ENCODE results near the gene FRMD4A. TPM values are rescaled to one million over a fixed set of nuclear protein-coding genes. Genes with fewer than 3 reads are reported as not detected.

Gene FRMD4A
- total RNA-seq, 2 experiments from 2014 or later = 3.1 to 3.7 TPM

DNA sequence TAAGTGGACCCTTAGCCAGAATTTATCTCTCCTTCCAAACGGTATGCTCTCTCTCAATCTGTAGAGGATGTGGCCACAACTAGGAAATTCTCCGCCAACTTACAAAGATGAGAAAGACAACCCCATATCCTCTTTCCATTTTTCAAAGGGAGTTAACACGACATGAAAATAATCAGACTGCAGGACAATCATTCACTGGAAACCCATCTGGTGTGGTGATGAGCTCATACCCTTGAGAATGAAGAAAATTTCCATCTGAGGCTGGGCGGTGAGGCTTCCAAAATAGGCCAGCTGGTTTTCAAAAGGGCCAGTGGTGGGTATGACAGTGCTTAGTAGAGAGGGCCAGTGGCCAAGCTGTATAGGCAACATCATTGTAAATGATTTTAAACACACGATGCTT, 369.6 kb downstream of the FRMD4A start:
- Histone ChIP-seq H3K4me1 (ENCODE audit: insufficient read depth, low read length) (no peaks in the 10 kb centered on the region), H3K4me3 (ENCODE audit: low read length) (no peak overlapping the region), H3K9me3 (ENCODE audit: control insufficient read depth in 1 of 2, insufficient read depth in 1 of 2, low read length in 2 of 2) (no peaks in the 10 kb centered on the region), H3K27me3 (ENCODE audit: control insufficient read depth in 1 of 2, insufficient read depth in 2 of 2, low read length in 2 of 2) (peaks cover 0 to 5% of the 10 kb centered on the region in 2 experiments), H3K27ac (ENCODE audit: low read depth in 1 of 2, low read length in 2 of 2) (no peak overlapping the region), H3K36me3 (ENCODE audit: insufficient read depth, low read length) (no peaks in the 10 kb centered on the region)
- ATAC-seq (ENCODE audit: poor library complexity) = no peak
- DNase-seq = no peak
- intact Hi-C loops (cut with DNase I, micrococcal nuclease) = no loop called here
- H3K4me3 Mint-ChIP-seq = no peak overlapping the region
- no peaks in the 10 kb centered on the region for H3K36me3 Mint-ChIP-seq (ENCODE audit: low read depth)
- ChIA-PET CTCF (no interaction called here), POLR2A (no interaction called here)
- TF ChIP-seq, protein P1, sequence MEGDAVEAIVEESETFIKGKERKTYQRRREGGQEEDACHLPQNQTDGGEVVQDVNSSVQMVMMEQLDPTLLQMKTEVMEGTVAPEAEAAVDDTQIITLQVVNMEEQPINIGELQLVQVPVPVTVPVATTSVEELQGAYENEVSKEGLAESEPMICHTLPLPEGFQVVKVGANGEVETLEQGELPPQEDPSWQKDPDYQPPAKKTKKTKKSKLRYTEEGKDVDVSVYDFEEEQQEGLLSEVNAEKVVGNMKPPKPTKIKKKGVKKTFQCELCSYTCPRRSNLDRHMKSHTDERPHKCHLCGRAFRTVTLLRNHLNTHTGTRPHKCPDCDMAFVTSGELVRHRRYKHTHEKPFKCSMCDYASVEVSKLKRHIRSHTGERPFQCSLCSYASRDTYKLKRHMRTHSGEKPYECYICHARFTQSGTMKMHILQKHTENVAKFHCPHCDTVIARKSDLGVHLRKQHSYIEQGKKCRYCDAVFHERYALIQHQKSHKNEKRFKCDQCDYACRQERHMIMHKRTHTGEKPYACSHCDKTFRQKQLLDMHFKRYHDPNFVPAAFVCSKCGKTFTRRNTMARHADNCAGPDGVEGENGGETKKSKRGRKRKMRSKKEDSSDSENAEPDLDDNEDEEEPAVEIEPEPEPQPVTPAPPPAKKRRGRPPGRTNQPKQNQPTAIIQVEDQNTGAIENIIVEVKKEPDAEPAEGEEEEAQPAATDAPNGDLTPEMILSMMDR (IDR thresholded peaks at IDR 0.05) = no peak
- H3K4me1 Mint-ChIP-seq (ENCODE audit: low read depth) = peaks cover 10% of the 10 kb centered on the region
- no peaks in the 10 kb centered on the region for H3K27me3 Mint-ChIP-seq
- no peaks in the 10 kb centered on the region for H3K9me3 Mint-ChIP-seq
- no peak overlapping the region for H3K27ac Mint-ChIP-seq

DNA sequence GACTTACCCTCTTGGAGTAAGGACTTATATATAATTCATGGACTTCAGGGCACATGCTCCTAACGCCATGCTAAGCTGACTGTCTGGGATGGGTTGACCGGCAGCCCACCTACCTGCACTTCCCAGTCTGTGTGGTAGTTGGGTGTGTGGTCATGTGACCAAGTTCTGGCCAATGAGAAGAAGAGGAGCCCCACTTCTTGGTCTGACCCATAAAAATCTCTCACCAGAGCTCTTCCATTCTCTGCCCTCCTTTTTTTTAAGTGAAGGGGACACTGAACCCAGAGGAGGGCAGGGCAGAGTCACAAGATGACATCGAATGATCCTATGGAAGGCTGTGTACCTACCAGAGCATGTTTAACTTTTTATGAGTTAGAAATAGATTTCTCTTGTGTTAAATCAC, 370.1 kb downstream of the FRMD4A start:
- Mint-ChIP-seq H3K36me3 (ENCODE audit: low read depth) (no peaks in the 10 kb centered on the region), H3K9me3 (no peaks in the 10 kb centered on the region), H3K27me3 (no peaks in the 10 kb centered on the region), H3K4me3 (no peak overlapping the region), H3K27ac (no peak overlapping the region), H3K4me1 (ENCODE audit: low read depth) (peaks cover 10% of the 10 kb centered on the region)
- H3K36me3 ChIP-seq (ENCODE audit: insufficient read depth, low read length) = no peaks in the 10 kb centered on the region
- CTCF ChIA-PET = no interaction called here
- H3K9me3 ChIP-seq (ENCODE audit: control insufficient read depth in 1 of 2, insufficient read depth in 1 of 2, low read length in 2 of 2) = no peaks in the 10 kb centered on the region
- ATAC-seq (ENCODE audit: poor library complexity) = no peak
- POLR2A ChIA-PET = no interaction called here
- H3K4me3 ChIP-seq (ENCODE audit: low read length) = no peak overlapping the region
- intact Hi-C loops (cut with DNase I, micrococcal nuclease) = no loop called here
- TF ChIP-seq, protein P1 (IDR thresholded peaks at IDR 0.05) = no peak
- H3K4me1 ChIP-seq (ENCODE audit: insufficient read depth, low read length) = no peaks in the 10 kb centered on the region
- DNase-seq = no peak
- H3K27me3 ChIP-seq (ENCODE audit: control insufficient read depth in 1 of 2, insufficient read depth in 2 of 2, low read length in 2 of 2) = peaks cover 0 to 5% of the 10 kb centered on the region in 2 experiments
- no peak overlapping the region for H3K27ac ChIP-seq (ENCODE audit: low read depth in 1 of 2, low read length in 2 of 2)

DNA sequence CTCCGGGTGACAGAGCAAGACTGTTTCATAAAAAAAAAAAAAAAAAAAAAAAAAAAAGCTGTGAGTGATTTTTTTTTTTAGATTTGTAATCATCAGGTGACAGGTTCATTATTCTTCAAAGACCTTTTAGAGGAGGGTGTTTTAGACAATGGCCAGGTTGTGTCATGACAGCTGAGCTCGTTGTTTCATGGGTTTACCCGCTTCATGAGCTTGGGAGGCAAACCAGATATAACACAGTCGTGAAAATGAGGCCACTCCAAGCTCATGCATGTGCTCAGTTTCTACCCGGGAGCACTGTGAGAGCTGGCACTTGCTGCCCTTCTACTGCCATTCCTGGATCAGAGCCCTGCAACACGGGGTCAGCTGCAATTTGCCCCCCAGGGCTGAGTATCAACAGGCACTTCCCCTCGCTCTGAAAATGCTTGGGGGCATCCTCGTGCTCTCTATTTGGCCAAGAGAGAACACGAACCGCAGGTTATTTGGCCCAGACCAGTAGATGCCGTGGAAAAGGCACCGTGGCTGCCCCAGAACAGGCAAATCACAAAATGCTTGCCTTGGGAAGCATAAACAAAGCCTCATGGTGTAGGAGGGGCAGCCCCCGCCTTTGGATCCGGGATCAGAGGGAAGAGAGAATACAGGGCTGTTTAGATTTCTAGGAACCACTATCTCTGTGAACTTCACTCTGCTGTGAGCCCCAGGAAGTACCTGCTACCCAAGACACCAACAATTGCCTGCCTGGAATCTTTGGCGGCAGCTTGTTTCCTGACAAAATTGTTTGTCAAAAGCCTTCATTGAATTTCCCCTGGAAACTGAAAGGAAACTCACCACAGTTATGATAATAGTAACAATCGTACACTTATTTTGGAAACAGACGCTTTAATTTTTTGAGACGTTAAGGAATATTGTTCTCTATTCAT, 371.0 kb downstream of the FRMD4A start:
- Histone ChIP-seq H3K4me3 (ENCODE audit: low read length) (no peak overlapping the region), H3K27ac (ENCODE audit: low read depth in 1 of 2, low read length in 2 of 2) (no peak overlapping the region), H3K27me3 (ENCODE audit: control insufficient read depth in 1 of 2, insufficient read depth in 2 of 2, low read length in 2 of 2) (peaks cover 0 to 5% of the 10 kb centered on the region in 2 experiments), H3K36me3 (ENCODE audit: insufficient read depth, low read length) (no peaks in the 10 kb centered on the region), H3K4me1 (ENCODE audit: insufficient read depth, low read length) (no peaks in the 10 kb centered on the region), H3K9me3 (ENCODE audit: control insufficient read depth in 1 of 2, insufficient read depth in 1 of 2, low read length in 2 of 2) (peaks cover 0 to 4% of the 10 kb centered on the region in 2 experiments)
- Mint-ChIP-seq H3K4me1 (ENCODE audit: low read depth) (peaks cover 10% of the 10 kb centered on the region), H3K9me3 (no peaks in the 10 kb centered on the region), H3K27ac (no peak overlapping the region), H3K36me3 (ENCODE audit: low read depth) (no peaks in the 10 kb centered on the region), H3K4me3 (no peak overlapping the region), H3K27me3 (no peaks in the 10 kb centered on the region)
- no peak for ATAC-seq (ENCODE audit: poor library complexity)
- intact Hi-C loops (cut with DNase I, micrococcal nuclease) = no loop called here
- DNase-seq = no peak
- ChIA-PET CTCF (interaction anchor here (0.6 kb wide), 2 partner anchors 11 kb away, joined by 3 read pairs; no protein-coding TSS in a partner anchor), POLR2A (no interaction called here)
- TF ChIP-seq, protein P1 (IDR thresholded peaks at IDR 0.05) = no peak
